Neural progenitor cell (in vitro differentiated cells): Measurements from ENCODE around the gene CACTIN. TPM values are rescaled to one million over a fixed set of nuclear protein-coding genes. Genes with fewer than 3 reads are reported as not detected.

Experiments used
- DNase-seq: peaks from one replicate; pipeline ENCODE4 v3.0.0-alpha.2; 2016; ENCODE audit warnings: low spot score
- H2AFZ ChIP-seq: fragments of 200-600 bp; sonication (generic); replicated peaks from 2 replicates; pipeline ENCODE4 v1.6.1; 2016; ENCODE audit warnings: antibody characterized with exemption
- H3F3A ChIP-seq: fragments of 200-600 bp; sonication (generic); 2 replicates; pipeline ENCODE4 v1.6.1; 2016; ENCODE audit warnings: antibody characterized with exemption, low read depth
- H3K27ac ChIP-seq: fragments of 200-600 bp; sonication (generic); 2 replicates; pipeline ENCODE4 v1.5.1; 2016; ENCODE audit warnings: mild to moderate bottlenecking
- H3K27me3 ChIP-seq: fragments of 200-600 bp; sonication (generic); 2 replicates; pipeline ENCODE4 v1.6.1; 2016; ENCODE audit warnings: mild to moderate bottlenecking, moderate library complexity
- H3K36me3 ChIP-seq: fragments of 200-600 bp; sonication (generic); 2 replicates; pipeline ENCODE4 v1.5.1; 2016
- H3K4me1 ChIP-seq: fragments of 200-600 bp; sonication (generic); 2 replicates; pipeline ENCODE4 v1.6.1; 2016; ENCODE audit warnings: mixed run types
- H3K4me2 ChIP-seq: fragments of 200-600 bp; sonication (generic); 2 replicates; pipeline ENCODE4 v1.6.1; 2016
- H3K4me3 ChIP-seq: fragments of 200-600 bp; sonication (generic); 2 replicates; pipeline ENCODE4 v1.5.1; 2016
- H3K79me2 ChIP-seq: fragments of 200-600 bp; sonication (generic); 2 replicates; pipeline ENCODE4 v1.6.1; 2016; ENCODE audit warnings: low read depth
- H3K9ac ChIP-seq: fragments of 200-600 bp; sonication (generic); 2 replicates; pipeline ENCODE4 v1.6.1; 2016
- H3K9me3 ChIP-seq: fragments of 200-600 bp; sonication (generic); 2 replicates; pipeline ENCODE4 v1.5.1; 2016; ENCODE audit warnings: low read depth
- H4K20me1 ChIP-seq: fragments of 200-600 bp; sonication (generic); 2 replicates; pipeline ENCODE4 v1.6.1; 2016; ENCODE audit warnings: low read depth
- H3K27ac Mint-ChIP-seq: 3 replicates; pipeline ENCODE4 v1.8.0; 2021; ENCODE audit warnings: mixed read lengths
- H3K27me3 Mint-ChIP-seq: 2 replicates; pipeline ENCODE4 v1.8.0; 2022; ENCODE audit warnings: low read depth, mild to moderate bottlenecking, inconsistent platforms, moderate library complexity, mixed read lengths; ENCODE audit not compliant: insufficient read depth
- H3K36me3 Mint-ChIP-seq: 3 replicates; pipeline ENCODE4 v1.8.0; 2021; ENCODE audit warnings: mixed read lengths
- H3K4me1 Mint-ChIP-seq: 3 replicates; pipeline ENCODE4 v1.8.0; 2021; ENCODE audit warnings: mixed read lengths
- H3K4me3 Mint-ChIP-seq: 3 replicates; pipeline ENCODE4 v1.8.0; 2021; ENCODE audit warnings: mild to moderate bottlenecking, moderate library complexity, mixed read lengths
- H3K9me3 Mint-ChIP-seq: 3 replicates; pipeline ENCODE4 v1.8.0; 2020; ENCODE audit warnings: mixed read lengths
- EZH2 ChIP-seq: fragments of 200-600 bp; sonication (generic); IDR thresholded peaks from 2 replicates; pipeline ENCODE4 v1.6.1; 2017; ENCODE audit warnings: antibody characterized with exemption, mild to moderate bottlenecking, moderate library complexity
- EZH2phosphoT487 ChIP-seq: fragments of 200-600 bp; sonication (generic); IDR thresholded peaks from 2 replicates; pipeline ENCODE4 v1.6.1; 2017; ENCODE audit warnings: antibody characterized with exemption
- total RNA-seq: library from RNA; depleted of rRNA; stranded (reverse); fragments of >200 nt; gene quantifications from 2 replicates; pipeline ENCODE4 v1.2.3, GENCODE V29; 2015; ENCODE audit warnings: low replicate concordance
- TF ChIP-seq, protein P1 (sequence below): fragments of 200-600 bp; sonication (generic); IDR thresholded peaks from 2 replicates; pipeline ENCODE4 v1.5.1; 2017; ENCODE audit warnings: antibody characterized with exemption, mild to moderate bottlenecking

CACTIN gene
- total RNA-seq, 1 donor from 2014 or later: 6.0 TPM

DNA sequence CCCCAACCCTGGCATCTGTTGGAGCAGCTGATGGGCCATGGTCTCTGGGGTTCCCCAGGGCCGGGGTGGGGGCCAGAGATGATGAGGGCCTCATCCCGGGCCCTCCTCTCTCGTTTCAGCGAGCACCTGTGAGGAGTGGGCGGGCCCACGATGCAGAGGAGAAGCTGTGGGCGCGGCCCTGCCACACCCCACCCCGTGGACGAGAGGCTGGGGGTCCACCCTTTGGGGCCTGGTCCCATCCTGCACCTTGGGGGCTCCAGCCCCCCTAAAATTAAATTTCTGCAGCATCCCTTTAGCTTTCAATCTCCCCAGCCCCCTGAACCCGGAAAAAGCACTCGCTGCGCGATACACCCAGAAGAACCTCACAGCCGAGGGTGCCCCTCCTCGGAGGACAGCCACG, 48.2 kb downstream of the CACTIN start:
- Histone ChIP-seq H3K27ac (no peak overlapping the region), H3F3A (peaks cover 36% of the 10 kb centered on the region), H2AFZ (no peak overlapping the region), H3K4me2 (no peak overlapping the region), H3K36me3 (no peaks in the 10 kb centered on the region), H3K79me2 (peaks cover under 1% of the 10 kb centered on the region), H3K9me3 (no peaks in the 10 kb centered on the region), H3K4me3 (no peak overlapping the region), H3K9ac (no peak overlapping the region), H3K4me1 (peaks cover 11% of the 10 kb centered on the region), H3K27me3 (peaks cover 79% of the 10 kb centered on the region), H4K20me1 (peaks cover 52% of the 10 kb centered on the region)
- H3K4me3 Mint-ChIP-seq: no peak overlapping the region
- H3K4me1 Mint-ChIP-seq: peaks cover 15% of the 10 kb centered on the region
- H3K27me3 Mint-ChIP-seq: peaks cover 9% of the 10 kb centered on the region
- no peak overlapping the region for H3K27ac Mint-ChIP-seq
- DNase-seq: no peak
- no peaks in the 10 kb centered on the region for H3K9me3 Mint-ChIP-seq
- H3K36me3 Mint-ChIP-seq: peaks cover 7% of the 10 kb centered on the region
- no peak for TF ChIP-seq EZH2phosphoT487
- TF ChIP-seq, protein P1, sequence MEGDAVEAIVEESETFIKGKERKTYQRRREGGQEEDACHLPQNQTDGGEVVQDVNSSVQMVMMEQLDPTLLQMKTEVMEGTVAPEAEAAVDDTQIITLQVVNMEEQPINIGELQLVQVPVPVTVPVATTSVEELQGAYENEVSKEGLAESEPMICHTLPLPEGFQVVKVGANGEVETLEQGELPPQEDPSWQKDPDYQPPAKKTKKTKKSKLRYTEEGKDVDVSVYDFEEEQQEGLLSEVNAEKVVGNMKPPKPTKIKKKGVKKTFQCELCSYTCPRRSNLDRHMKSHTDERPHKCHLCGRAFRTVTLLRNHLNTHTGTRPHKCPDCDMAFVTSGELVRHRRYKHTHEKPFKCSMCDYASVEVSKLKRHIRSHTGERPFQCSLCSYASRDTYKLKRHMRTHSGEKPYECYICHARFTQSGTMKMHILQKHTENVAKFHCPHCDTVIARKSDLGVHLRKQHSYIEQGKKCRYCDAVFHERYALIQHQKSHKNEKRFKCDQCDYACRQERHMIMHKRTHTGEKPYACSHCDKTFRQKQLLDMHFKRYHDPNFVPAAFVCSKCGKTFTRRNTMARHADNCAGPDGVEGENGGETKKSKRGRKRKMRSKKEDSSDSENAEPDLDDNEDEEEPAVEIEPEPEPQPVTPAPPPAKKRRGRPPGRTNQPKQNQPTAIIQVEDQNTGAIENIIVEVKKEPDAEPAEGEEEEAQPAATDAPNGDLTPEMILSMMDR: no peak
- TF ChIP-seq EZH2: no peak

DNA sequence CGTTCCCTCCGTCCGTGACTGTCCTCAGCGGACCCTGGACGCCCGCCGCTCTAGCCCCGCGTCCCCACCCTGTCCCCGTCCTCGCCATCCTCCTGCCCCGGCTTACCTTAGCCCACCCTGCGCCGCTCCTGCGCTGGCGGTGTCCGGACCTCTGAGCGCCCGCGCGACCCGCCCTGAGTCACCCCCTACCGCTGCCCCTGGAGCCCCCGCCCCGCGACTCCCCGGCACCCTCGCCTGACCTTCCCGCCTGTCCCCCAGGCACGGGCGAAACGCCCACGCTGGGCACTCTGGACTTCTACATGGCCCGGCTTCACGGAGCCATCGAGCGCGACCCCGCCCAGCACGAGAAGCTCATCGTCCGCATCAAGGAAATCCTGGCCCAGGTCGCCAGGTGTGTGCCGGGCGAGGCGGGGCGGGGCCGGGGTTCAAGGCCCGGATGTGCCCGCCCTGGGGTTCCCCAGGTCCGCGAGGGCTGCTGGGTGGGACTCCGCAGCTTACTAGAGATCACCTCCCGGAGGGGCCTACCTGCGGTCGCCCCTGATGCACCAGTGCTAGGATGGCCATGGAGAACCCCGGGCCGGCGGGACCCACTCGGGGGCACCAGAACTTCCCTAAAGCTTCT, 48.8 kb downstream of the CACTIN start:
- Histone ChIP-seq H3K4me1 (peaks cover 11% of the 10 kb centered on the region), H4K20me1 (peaks cover 57% of the 10 kb centered on the region), H3K27ac (no peak overlapping the region), H3K79me2 (peaks cover 6% of the 10 kb centered on the region), H3K9me3 (no peaks in the 10 kb centered on the region), H2AFZ (no peak overlapping the region), H3K4me2 (peak overlapping the region; percentile 80), H3K9ac (no peak overlapping the region), H3K36me3 (no peaks in the 10 kb centered on the region), H3K27me3 (peaks cover 74% of the 10 kb centered on the region), H3K4me3 (peak overlapping the region; percentile 50), H3F3A (peaks cover 36% of the 10 kb centered on the region)
- Mint-ChIP-seq H3K4me3 (no peak overlapping the region), H3K9me3 (no peaks in the 10 kb centered on the region), H3K4me1 (peaks cover 15% of the 10 kb centered on the region), H3K27ac (no peak overlapping the region), H3K36me3 (peaks cover 7% of the 10 kb centered on the region), H3K27me3 (peaks cover 7% of the 10 kb centered on the region)
- TF ChIP-seq, protein P1: no peak
- TF ChIP-seq EZH2: peak; percentile 75
- TF ChIP-seq EZH2phosphoT487: peak; percentile 68
- DNase-seq: peak; percentile 35

DNA sequence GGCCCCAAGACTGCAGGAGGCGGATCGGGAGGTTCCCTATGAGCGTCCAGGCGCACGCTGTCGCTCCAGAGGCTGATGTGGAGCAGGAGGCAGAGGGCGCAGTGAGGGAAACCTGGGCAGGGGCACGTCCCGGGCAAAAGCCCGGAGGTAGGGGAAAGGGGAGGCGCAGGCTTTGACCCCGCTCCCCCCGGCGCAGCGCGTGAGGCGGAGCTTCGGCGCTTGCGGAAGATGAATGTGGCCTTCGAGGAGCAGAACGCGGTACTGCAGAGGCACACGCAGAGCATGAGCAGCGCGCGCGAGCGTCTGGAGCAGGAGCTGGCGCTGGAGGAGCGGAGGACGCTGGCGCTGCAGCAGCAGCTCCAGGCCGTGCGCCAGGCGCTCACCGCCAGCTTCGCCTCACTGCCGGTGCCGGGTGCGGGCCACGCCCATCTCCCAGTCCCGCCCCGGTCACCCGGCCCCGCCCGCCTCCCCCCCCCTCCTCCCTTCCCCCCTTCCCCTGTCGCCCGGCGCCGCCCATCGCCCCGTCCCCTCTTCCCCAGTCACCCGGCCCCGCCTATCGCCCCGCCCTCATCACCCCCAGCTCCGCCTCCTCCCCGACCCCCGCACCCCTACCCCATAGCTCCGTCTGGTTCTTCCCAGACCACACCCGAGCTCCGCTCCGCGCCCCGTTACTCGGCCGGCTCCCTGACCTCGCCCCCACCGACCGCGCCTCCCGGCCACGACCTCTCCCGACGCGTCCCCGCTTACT, 49.7 kb downstream of the CACTIN start:
- Mint-ChIP-seq H3K27ac (no peak overlapping the region), H3K36me3 (peaks cover 7% of the 10 kb centered on the region), H3K4me1 (peaks cover 19% of the 10 kb centered on the region), H3K27me3 (peaks cover 7% of the 10 kb centered on the region), H3K4me3 (peak overlapping the region; percentile 68), H3K9me3 (no peaks in the 10 kb centered on the region)
- Histone ChIP-seq H2AFZ (no peak overlapping the region), H3K4me1 (peaks cover 14% of the 10 kb centered on the region), H3K9me3 (no peaks in the 10 kb centered on the region), H3F3A (peaks cover 40% of the 10 kb centered on the region), H3K79me2 (peaks cover 6% of the 10 kb centered on the region), H3K4me2 (peak overlapping the region; percentile 80), H3K9ac (no peak overlapping the region), H3K27me3 (peaks cover 64% of the 10 kb centered on the region), H3K27ac (no peak overlapping the region), H3K4me3 (peak overlapping the region; percentile 50), H4K20me1 (peaks cover 57% of the 10 kb centered on the region), H3K36me3 (no peaks in the 10 kb centered on the region)
- DNase-seq: peak; percentile 94
- TF ChIP-seq, protein P1: peak; percentile 12
- peak; percentile 29 for TF ChIP-seq EZH2phosphoT487
- TF ChIP-seq EZH2: peak; percentile 20
